HCT116 (cell line): ENCODE measurements around the gene MFAP3L. TPM values are rescaled to one million over a fixed set of nuclear protein-coding genes. Genes with fewer than 3 reads are reported as not detected.

Source experiments
- ATAC-seq: fragments of 200-7000 bp; cut with Tn5 transposase; 2 replicates; pipeline ENCODE4 v1.9.1; 2020; ENCODE audit warnings: mild to moderate bottlenecking, moderate library complexity
- BruUV-seq: library from RNA; stranded (reverse); fragments of 400-500 nt; replicated peaks from 2 replicates; lab custom pipeline; 2021; lab: Mats Ljungman, UMichigan
- CTCF ChIA-PET: fragments of 300-600 bp; sonication (Branson Sonifier 250); formaldehyde crosslinking; loops from one replicate; lab custom pipeline; 2021; ENCODE audit warnings: antibody characterized with exemption; lab: Charles Lee
- POLR2A ChIA-PET: fragments of 300-600, 350-600 bp; sonication (Branson Sonifier 250); formaldehyde crosslinking; loops from one replicate; lab custom pipeline; 2021; ENCODE audit warnings: antibody characterized with exemption; lab: Charles Lee
- RAD21 ChIA-PET, 2 experiments: fragments of 300-600 bp; sonication (Branson Sonifier 250); formaldehyde crosslinking; loops; one replicate each; lab custom pipeline; 2023; ENCODE audit warnings: low total read pairs in 2 of 2; ENCODE audit not compliant: uncharacterized antibody in 2 of 2, unreplicated experiment in 2 of 2, low non-redundant PET in 1 of 2; lab: Charles Lee
- DNase-seq: peaks from one replicate; pipeline ENCODE4 v3.0.0-alpha.2; 2010; ENCODE audit warnings: low read depth, low spot score
- H2AFZ ChIP-seq: fragments of 200-600 bp; shearing (Covaris generic), sonication (generic); 2 replicates; pipeline ENCODE4 v1.6.1; 2017; ENCODE audit warnings: low read depth, mixed run types, mixed read lengths, antibody characterized with exemption, low read length; ENCODE audit not compliant: poor library complexity, severe bottlenecking
- H3K27ac ChIP-seq: 2 replicates; pipeline ENCODE4 v1.5.1; 2012; ENCODE audit warnings: low read depth, low read length
- H3K27me3 ChIP-seq: fragments of 200-600 bp; sonication (generic); 2 replicates; pipeline ENCODE4 v1.6.1; 2016; ENCODE audit warnings: mixed run types, low read length, mixed read lengths; ENCODE audit not compliant: insufficient read depth
- H3K36me3 ChIP-seq, 2 experiments: fragments of 200-500 bp in 1 of 2; fragments of 200-600 bp in 1 of 2; sonication (Bioruptor generic) in 1 of 2; sonication (generic) in 1 of 2; 2 replicates each; pipeline versions ENCODE4 v1.5.1 to v1.6.1; 2014 to 2016; ENCODE audit warnings: low read length in 2 of 2, inconsistent platforms in 1 of 2, mixed read lengths in 1 of 2, mixed run types in 1 of 2; ENCODE audit not compliant: insufficient read depth in 2 of 2, control insufficient read depth in 1 of 2
- H3K4me1 ChIP-seq, 2 experiments: fragments of 200-600 bp in 1 of 2; sonication (generic) in 1 of 2; 2 replicates each; pipeline versions ENCODE4 v1.5.1 to v1.6.1; 2012 to 2017; ENCODE audit warnings: low read length in 2 of 2, inconsistent platforms in 1 of 2, mild to moderate bottlenecking in 1 of 2, mixed read lengths in 1 of 2, mixed run types in 1 of 2, moderate library complexity in 1 of 2; ENCODE audit not compliant: insufficient read depth in 2 of 2, control insufficient read depth in 1 of 2
- H3K4me2 ChIP-seq: fragments of 200-600 bp; sonication (generic); 2 replicates; pipeline ENCODE4 v1.6.1; 2017; ENCODE audit warnings: mixed run types, low read length, mixed read lengths
- H3K4me3 ChIP-seq, 2 experiments: fragments of 200-600 bp in 1 of 2; sonication (generic) in 1 of 2; replicated peaks in 1 of 2; 2 replicates each; pipeline ENCODE4 v1.5.1; 2011 to 2016; ENCODE audit warnings: low read length in 2 of 2, control low read depth in 1 of 2, low read depth in 1 of 2, mild to moderate bottlenecking in 1 of 2, mixed read lengths in 1 of 2, mixed run types in 1 of 2
- H3K79me2 ChIP-seq: fragments of 200-600 bp; sonication (generic); 2 replicates; pipeline ENCODE4 v1.6.1; 2017; ENCODE audit warnings: mild to moderate bottlenecking, mixed run types, low read length, moderate library complexity, mixed read lengths; ENCODE audit not compliant: insufficient read depth
- H3K9ac ChIP-seq: fragments of 200-600 bp; sonication (generic); 2 replicates; pipeline ENCODE4 v1.6.1; 2016; ENCODE audit warnings: low read length, mixed read lengths
- H3K9me2 ChIP-seq: fragments of 200-600 bp; sonication (generic), shearing (Covaris generic); 2 replicates; pipeline ENCODE4 v1.6.1; 2017; ENCODE audit warnings: mixed run types, mild to moderate bottlenecking, moderate library complexity; ENCODE audit not compliant: insufficient read depth
- H3K9me3 ChIP-seq, 2 experiments: fragments of 200-500 bp in 1 of 2; fragments of 200-600 bp in 1 of 2; sonication (Bioruptor generic) in 1 of 2; sonication (generic) in 1 of 2; 2 replicates each; pipeline ENCODE4 v1.6.1; 2014 to 2017; ENCODE audit warnings: low read length in 2 of 2, mixed read lengths in 2 of 2, inconsistent platforms in 1 of 2, low read depth in 1 of 2, mild to moderate bottlenecking in 1 of 2, mixed run types in 1 of 2, moderate library complexity in 1 of 2; ENCODE audit not compliant: control insufficient read depth in 1 of 2, insufficient read depth in 1 of 2
- H4K20me1 ChIP-seq: fragments of 200-600 bp; sonication (generic), shearing (Covaris generic); 2 replicates; pipeline ENCODE4 v1.6.1; 2017; ENCODE audit warnings: mixed run types, mild to moderate bottlenecking, moderate library complexity; ENCODE audit not compliant: insufficient read depth
- CEBPB ChIP-seq: IDR thresholded peaks from 2 replicates; pipeline ENCODE4 v1.6.1; 2012; ENCODE audit warnings: low read depth
- ELF1 ChIP-seq: IDR thresholded peaks from 2 replicates; pipeline ENCODE4 v1.6.1; 2012; ENCODE audit warnings: low read depth, borderline replicate concordance
- ZFX ChIP-seq: fragments of 450-650 bp; IDR thresholded peaks from 2 replicates; pipeline ENCODE4 v1.6.1; 2017
- intact Hi-C: fragments of 100-400 bp; cut with micrococcal nuclease; formaldehyde crosslinking; loops from 2 replicates; pipeline ENCODE4 v1.10.0; 2022
- total RNA-seq: library from RNA; stranded (reverse); gene quantifications from one replicate; pipeline ENCODE4 v1.2.1, GENCODE V29; 2021; ENCODE audit not compliant: unreplicated experiment
- TF ChIP-seq, protein P1 (sequence below): IDR thresholded peaks from 2 replicates; pipeline ENCODE4 v1.6.1; 2012; ENCODE audit warnings: low read depth

Gene MFAP3L
- total RNA-seq, 1 experiment from 2014 or later, result 8.4 TPM

DNA sequence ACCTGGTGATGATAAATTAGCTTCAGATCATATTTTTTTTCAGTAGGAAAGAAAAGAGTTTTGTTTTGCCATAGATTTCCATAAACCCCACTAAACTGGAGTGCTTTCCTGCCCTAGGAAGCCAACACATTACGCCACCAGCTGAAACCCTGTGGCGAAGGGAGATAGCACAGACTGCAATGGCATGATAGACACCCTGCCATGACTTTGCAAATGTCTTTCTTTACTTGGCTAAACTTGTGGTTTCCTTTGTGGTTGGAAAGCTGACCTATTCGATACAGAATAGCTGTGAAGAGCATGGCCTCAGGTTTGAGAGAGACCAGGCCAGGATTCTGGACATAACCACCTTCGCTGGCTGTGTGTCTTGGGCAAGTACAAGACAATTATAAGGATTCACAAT lies 19.1 kb downstream of the MFAP3L start:
- no peak overlapping the region for H3K4me3 ChIP-seq
- CTCF ChIA-PET, result no interaction called here
- TF ChIP-seq, protein P1, sequence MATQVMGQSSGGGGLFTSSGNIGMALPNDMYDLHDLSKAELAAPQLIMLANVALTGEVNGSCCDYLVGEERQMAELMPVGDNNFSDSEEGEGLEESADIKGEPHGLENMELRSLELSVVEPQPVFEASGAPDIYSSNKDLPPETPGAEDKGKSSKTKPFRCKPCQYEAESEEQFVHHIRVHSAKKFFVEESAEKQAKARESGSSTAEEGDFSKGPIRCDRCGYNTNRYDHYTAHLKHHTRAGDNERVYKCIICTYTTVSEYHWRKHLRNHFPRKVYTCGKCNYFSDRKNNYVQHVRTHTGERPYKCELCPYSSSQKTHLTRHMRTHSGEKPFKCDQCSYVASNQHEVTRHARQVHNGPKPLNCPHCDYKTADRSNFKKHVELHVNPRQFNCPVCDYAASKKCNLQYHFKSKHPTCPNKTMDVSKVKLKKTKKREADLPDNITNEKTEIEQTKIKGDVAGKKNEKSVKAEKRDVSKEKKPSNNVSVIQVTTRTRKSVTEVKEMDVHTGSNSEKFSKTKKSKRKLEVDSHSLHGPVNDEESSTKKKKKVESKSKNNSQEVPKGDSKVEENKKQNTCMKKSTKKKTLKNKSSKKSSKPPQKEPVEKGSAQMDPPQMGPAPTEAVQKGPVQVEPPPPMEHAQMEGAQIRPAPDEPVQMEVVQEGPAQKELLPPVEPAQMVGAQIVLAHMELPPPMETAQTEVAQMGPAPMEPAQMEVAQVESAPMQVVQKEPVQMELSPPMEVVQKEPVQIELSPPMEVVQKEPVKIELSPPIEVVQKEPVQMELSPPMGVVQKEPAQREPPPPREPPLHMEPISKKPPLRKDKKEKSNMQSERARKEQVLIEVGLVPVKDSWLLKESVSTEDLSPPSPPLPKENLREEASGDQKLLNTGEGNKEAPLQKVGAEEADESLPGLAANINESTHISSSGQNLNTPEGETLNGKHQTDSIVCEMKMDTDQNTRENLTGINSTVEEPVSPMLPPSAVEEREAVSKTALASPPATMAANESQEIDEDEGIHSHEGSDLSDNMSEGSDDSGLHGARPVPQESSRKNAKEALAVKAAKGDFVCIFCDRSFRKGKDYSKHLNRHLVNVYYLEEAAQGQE, result no peak
- TF ChIP-seq ELF1 (no peak), CEBPB (no peak)
- TF ChIP-seq, all 23 proteins: peak for 0
- Histone ChIP-seq H2AFZ (no peak overlapping the region), H3K9me2 (no peaks in the 10 kb centered on the region), H3K36me3 (no peaks in the 10 kb centered on the region), H3K9ac (no peak overlapping the region), H4K20me1 (no peaks in the 10 kb centered on the region), H3K4me2 (no peak overlapping the region), H3K27me3 (no peaks in the 10 kb centered on the region), H3K4me1 (peaks cover 0 to 2% of the 10 kb centered on the region in 2 experiments; a peak in 2 of 4 replicates), H3K9me3 (no peaks in the 10 kb centered on the region), H3K27ac (no peak overlapping the region), H3K79me2 (no peaks in the 10 kb centered on the region)
- POLR2A ChIA-PET, result no interaction called here
- ATAC-seq (no peak), DNase-seq (no peak)
- BruUV-seq, result no TSS peak
- RAD21 ChIA-PET, result no interaction called here
- intact Hi-C loops, result no loop called here

DNA sequence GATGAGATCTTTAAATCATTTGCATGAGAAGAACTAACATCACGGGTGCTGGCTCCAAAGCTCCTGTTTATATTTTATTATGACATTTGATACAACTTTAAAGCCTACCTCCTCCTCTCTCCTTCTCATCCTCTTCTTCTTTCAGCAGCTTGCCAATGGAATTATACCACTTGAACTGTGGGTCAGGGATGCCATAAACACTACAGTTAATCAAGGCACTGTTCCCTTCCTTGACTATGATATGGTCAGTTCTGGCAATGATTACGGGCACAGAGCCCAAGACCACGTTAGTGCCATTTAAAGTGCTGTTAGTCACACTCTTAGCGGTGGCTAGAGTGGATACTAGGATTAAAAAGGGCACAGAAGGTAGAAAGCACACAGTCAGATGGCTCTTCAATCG lies 20.7 kb downstream of the MFAP3L start:
- Histone ChIP-seq H3K79me2 (no peaks in the 10 kb centered on the region), H4K20me1 (no peaks in the 10 kb centered on the region), H3K4me3 (no peak overlapping the region), H3K9me3 (no peaks in the 10 kb centered on the region), H2AFZ (no peak overlapping the region), H3K36me3 (no peaks in the 10 kb centered on the region), H3K4me1 (peaks cover 0 to 2% of the 10 kb centered on the region in 2 experiments; a peak in 2 of 4 replicates), H3K4me2 (no peak overlapping the region), H3K27me3 (no peaks in the 10 kb centered on the region), H3K9ac (no peak overlapping the region), H3K9me2 (no peaks in the 10 kb centered on the region), H3K27ac (no peak overlapping the region)
- ATAC-seq (no peak), DNase-seq (no peak)
- POLR2A ChIA-PET, result no interaction called here
- intact Hi-C loops, result no loop called here
- RAD21 ChIA-PET, result no interaction called here
- no peak for TF ChIP-seq ZFX
- CTCF ChIA-PET, result no interaction called here
- BruUV-seq, result no TSS peak
